Lung (tissue), 12 donors: ENCODE results near the gene MARK4. TPM values are rescaled to one million over a fixed set of nuclear protein-coding genes. Genes with fewer than 3 reads are reported as not detected.

Experiments used
- ATAC-seq: fragments of 200-7000 bp; cut with Tn5 transposase; one replicate; pipeline ENCODE4 v1.9.1; 2020; ENCODE audit warnings: moderate number of reproducible peaks; ENCODE audit not compliant: insufficient read depth, low FRiP score
- DNase-seq, 3 donors: peaks; one replicate each; pipeline ENCODE4 v3.0.0-alpha.2; 2013 to 2017
- H3K27ac ChIP-seq, 2 donors: one replicate each; pipeline ENCODE4 v1.5.1; 2013; ENCODE audit warnings: mild to moderate bottlenecking in 2 of 2, moderate library complexity in 2 of 2, control low read depth in 1 of 2, inconsistent platforms in 1 of 2, low read depth in 1 of 2, low read length in 1 of 2
- H3K27me3 ChIP-seq, 3 donors: one replicate each; pipeline ENCODE4 v1.5.1; 2013; ENCODE audit warnings: low read length in 2 of 3; ENCODE audit not compliant: control insufficient read depth in 3 of 3, insufficient read depth in 3 of 3
- H3K36me3 ChIP-seq, 4 donors: one replicate each; pipeline ENCODE4 v1.5.1; 2013; ENCODE audit warnings: low read length in 4 of 4, mild to moderate bottlenecking in 1 of 4, moderate library complexity in 1 of 4; ENCODE audit not compliant: control insufficient read depth in 4 of 4, insufficient read depth in 4 of 4
- H3K4me1 ChIP-seq, 5 donors: one replicate each; pipeline ENCODE4 v1.5.1; 2013; ENCODE audit warnings: low read length in 5 of 5, mild to moderate bottlenecking in 2 of 5, moderate library complexity in 1 of 5; ENCODE audit not compliant: control insufficient read depth in 5 of 5, insufficient read depth in 5 of 5
- H3K4me3 ChIP-seq: one replicate; pipeline ENCODE4 v1.5.1; 2013; ENCODE audit warnings: mild to moderate bottlenecking, control low read depth, moderate library complexity
- H3K9ac ChIP-seq, 2 donors: one replicate each; pipeline ENCODE4 v1.5.1; 2013; ENCODE audit warnings: low read length in 2 of 2, control low read depth in 1 of 2; ENCODE audit not compliant: insufficient read depth in 1 of 2
- H3K9me3 ChIP-seq, 4 donors: one replicate each; pipeline ENCODE4 v1.5.1; 2013; ENCODE audit warnings: low read length in 3 of 4, mild to moderate bottlenecking in 1 of 4, moderate library complexity in 1 of 4; ENCODE audit not compliant: control insufficient read depth in 4 of 4, insufficient read depth in 3 of 4
- CTCF ChIP-seq: IDR thresholded peaks from 2 replicates; pipeline ENCODE4 v1.5.1; 2012; ENCODE audit warnings: mild to moderate bottlenecking; ENCODE audit errors: control extremely low read depth, extremely low read depth
- WGBS, 2 donors: extraction: QIAGEN DNeasy Blood & Tissue Kit; methylation state at CpG; one replicate each; pipeline ENCODE4 v1.1.7; 2013; 5-methylcytosine and 5-hydroxymethylcytosine counted together
- polyA plus RNA-seq, 2 donors: library from polyadenylated mRNA; stranded (reverse); fragments of 200-250 nt; gene quantifications; one replicate each; pipeline ENCODE4 v1.2.1, GENCODE V29; 2013
- total RNA-seq, 2 donors: library from RNA; depleted of rRNA in 1 of 2; stranded (reverse); fragments of >200 nt in 1 of 2; gene quantifications; one replicate each; pipeline ENCODE4 v1.2.1, GENCODE V29; 2014 to 2021
- donor health status: control.
- donor health status: control.
- donor health status: Bipolar disorder and iron deficiency.
- donor health status: healthy.
- donor health status: DM: yes; HTN: yes; CAD: no.

The MARK4 gene
- total and polyA plus RNA-seq, 4 donors, result 12.6 to 47.0 (median 20.6) TPM

- Histone ChIP-seq H3K4me3 (no peak overlapping the region), H3K36me3 (no peaks in the 10 kb centered on the region), H3K4me1 (peaks cover 0 to 8% (median 0%) of the 10 kb centered on the region in 5 donors), H3K9me3 (no peaks in the 10 kb centered on the region), H3K9ac (no peak overlapping the region), H3K27me3 (no peaks in the 10 kb centered on the region), H3K27ac (no peak overlapping the region)
- DNase-seq, result no peak
- no peak for TF ChIP-seq CTCF
- WGBS, 2 donors, result 90 to 95% methylated on average over 3 of the region's 3 CpGs
- no peak for ATAC-seq
Observed at GRCh38 chr19:45206328-45206727, 44.7 kb upstream of the MARK4 start.

GRCh38 chr19:45211751-45212381 lies 39.2 kb upstream of the MARK4 start:
- no peak for ATAC-seq
- no peaks in the 10 kb centered on the region for H3K9me3 ChIP-seq
- peak in 2 of 3 donors; percentile 12 to 60 for DNase-seq
- no peak overlapping the region for H3K9ac ChIP-seq
- no peak for TF ChIP-seq CTCF
- 18 to 19% methylated on average over 17 of the region's 17 CpGs for WGBS, 2 donors
- no peak overlapping the region for H3K4me3 ChIP-seq
- H3K36me3 ChIP-seq, result no peaks in the 10 kb centered on the region
- H3K27me3 ChIP-seq, result peaks cover 0 to 25% (median 11%) of the 10 kb centered on the region in 3 donors
- peaks cover 0 to 11% (median 6%) of the 10 kb centered on the region in 5 donors for H3K4me1 ChIP-seq
- H3K27ac ChIP-seq, result peak overlapping the region in 1 of 2 donors; percentile 71

- 80 to 83% methylated on average over 14 to 23 of the region's 23 CpGs for WGBS, 2 donors
- Histone ChIP-seq H3K4me1 (peaks cover 0 to 16% (median 10%) of the 10 kb centered on the region in 5 donors), H3K4me3 (no peak overlapping the region), H3K36me3 (no peaks in the 10 kb centered on the region), H3K9ac (no peak overlapping the region), H3K27ac (peak overlapping the region in 1 of 2 donors; percentile 9), H3K9me3 (no peaks in the 10 kb centered on the region), H3K27me3 (peaks cover 0 to 31% (median 16%) of the 10 kb centered on the region in 3 donors)
- TF ChIP-seq CTCF, result no peak
- ATAC-seq (no peak), DNase-seq (no peak)
Observed at GRCh38 chr19:45213031-45213430, 38.0 kb upstream of the MARK4 start.
